ENCODE data around the gene SETDB1.

DNA sequence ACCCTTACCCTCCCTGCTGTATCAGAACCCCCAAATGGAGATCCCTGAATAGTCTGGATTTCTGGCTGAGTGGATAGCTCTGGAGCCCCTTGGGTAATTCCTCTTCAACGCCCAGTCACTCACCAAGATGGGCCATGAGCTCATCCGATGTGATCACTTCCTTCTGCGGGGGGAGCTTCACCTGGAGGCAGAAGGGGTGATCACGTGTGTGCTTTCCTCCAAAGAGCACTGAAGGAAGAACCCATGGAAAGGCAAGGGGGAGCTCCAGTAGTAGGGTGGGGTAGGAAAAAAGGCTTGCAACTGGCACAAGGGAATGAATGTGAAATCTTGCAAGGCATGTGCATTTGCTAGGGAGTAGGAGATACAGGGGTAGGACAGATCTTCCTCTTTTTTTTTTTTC is 75.4 kb downstream of the SETDB1 start:
- TF ChIP-seq, protein P1, sequence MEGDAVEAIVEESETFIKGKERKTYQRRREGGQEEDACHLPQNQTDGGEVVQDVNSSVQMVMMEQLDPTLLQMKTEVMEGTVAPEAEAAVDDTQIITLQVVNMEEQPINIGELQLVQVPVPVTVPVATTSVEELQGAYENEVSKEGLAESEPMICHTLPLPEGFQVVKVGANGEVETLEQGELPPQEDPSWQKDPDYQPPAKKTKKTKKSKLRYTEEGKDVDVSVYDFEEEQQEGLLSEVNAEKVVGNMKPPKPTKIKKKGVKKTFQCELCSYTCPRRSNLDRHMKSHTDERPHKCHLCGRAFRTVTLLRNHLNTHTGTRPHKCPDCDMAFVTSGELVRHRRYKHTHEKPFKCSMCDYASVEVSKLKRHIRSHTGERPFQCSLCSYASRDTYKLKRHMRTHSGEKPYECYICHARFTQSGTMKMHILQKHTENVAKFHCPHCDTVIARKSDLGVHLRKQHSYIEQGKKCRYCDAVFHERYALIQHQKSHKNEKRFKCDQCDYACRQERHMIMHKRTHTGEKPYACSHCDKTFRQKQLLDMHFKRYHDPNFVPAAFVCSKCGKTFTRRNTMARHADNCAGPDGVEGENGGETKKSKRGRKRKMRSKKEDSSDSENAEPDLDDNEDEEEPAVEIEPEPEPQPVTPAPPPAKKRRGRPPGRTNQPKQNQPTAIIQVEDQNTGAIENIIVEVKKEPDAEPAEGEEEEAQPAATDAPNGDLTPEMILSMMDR (IDR thresholded peaks at IDR 0.05), result no peak
- TF ChIP-seq POLR2A (IDR thresholded peaks at IDR 0.05), result no peak

Measured in prostate gland (tissue), 2 donors.